Trophoblast cell (in vitro differentiated cells and primary cell): ENCODE measurements around the gene SKP2.

Source experiments
- DNase-seq, 2 donors: peaks; one replicate each; pipeline ENCODE4 v3.0.0-alpha.2; 2016
- H2AFZ ChIP-seq: 2 replicates; pipeline ENCODE4 v1.6.1; 2013; ENCODE audit warnings: low read length, moderate library complexity, mild to moderate bottlenecking; ENCODE audit not compliant: insufficient read depth, poor library complexity
- H2AK5ac ChIP-seq: 2 replicates; pipeline ENCODE4 v1.6.1; 2013; ENCODE audit warnings: mild to moderate bottlenecking, low read length
- H2BK120ac ChIP-seq: 2 replicates; pipeline ENCODE4 v1.6.1; 2013; ENCODE audit warnings: low read length, mild to moderate bottlenecking, moderate library complexity; ENCODE audit not compliant: insufficient read depth, poor library complexity
- H2BK12ac ChIP-seq: 2 replicates; pipeline ENCODE4 v1.6.1; 2013; ENCODE audit warnings: mild to moderate bottlenecking, low read length, moderate library complexity
- H2BK5ac ChIP-seq: 2 replicates; pipeline ENCODE4 v1.6.1; 2013; ENCODE audit warnings: low read length, low read depth, moderate library complexity, mild to moderate bottlenecking; ENCODE audit not compliant: poor library complexity
- H3K14ac ChIP-seq: 2 replicates; pipeline ENCODE4 v1.6.1; 2013; ENCODE audit warnings: mild to moderate bottlenecking, low read length
- H3K18ac ChIP-seq: 2 replicates; pipeline ENCODE4 v1.6.1; 2013; ENCODE audit warnings: mild to moderate bottlenecking, low read length
- H3K23ac ChIP-seq: 2 replicates; pipeline ENCODE4 v1.6.1; 2013; ENCODE audit warnings: low read length
- H3K27ac ChIP-seq: 2 replicates; pipeline ENCODE4 v1.5.1; 2013; ENCODE audit warnings: low read depth, mild to moderate bottlenecking, inconsistent platforms, low read length, moderate library complexity
- H3K27me3 ChIP-seq: 2 replicates; pipeline ENCODE4 v1.6.1; 2013; ENCODE audit warnings: inconsistent platforms, mild to moderate bottlenecking, low read length, moderate library complexity; ENCODE audit not compliant: insufficient read depth
- H3K36me3 ChIP-seq, 2 experiments: 1 replicate in 1 of 2; 2 replicates in 1 of 2; pipeline ENCODE4 v1.6.1; 2013; ENCODE audit warnings: low read length in 2 of 2, mild to moderate bottlenecking in 2 of 2, moderate library complexity in 1 of 2; ENCODE audit not compliant: insufficient read depth in 2 of 2, control insufficient read depth in 1 of 2
- H3K4ac ChIP-seq: 2 replicates; pipeline ENCODE4 v1.6.1; 2013; ENCODE audit warnings: low read depth, mild to moderate bottlenecking, low read length, moderate library complexity
- H3K4me1 ChIP-seq, 2 experiments: 1 replicate in 1 of 2; 2 replicates in 1 of 2; pipeline ENCODE4 v1.6.1; 2013; ENCODE audit warnings: low read length in 2 of 2, mild to moderate bottlenecking in 2 of 2, moderate library complexity in 1 of 2; ENCODE audit not compliant: insufficient read depth in 2 of 2, control insufficient read depth in 1 of 2
- H3K4me2 ChIP-seq: 2 replicates; pipeline ENCODE4 v1.6.1; 2013; ENCODE audit warnings: inconsistent platforms, mild to moderate bottlenecking, low read length, moderate library complexity
- H3K4me3 ChIP-seq: 2 replicates; pipeline ENCODE4 v1.5.1; 2013; ENCODE audit warnings: mild to moderate bottlenecking, low read depth, low read length, inconsistent platforms
- H3K79me1 ChIP-seq: one replicate; pipeline ENCODE4 v1.6.1; 2013; ENCODE audit warnings: low read length
- H3K79me2 ChIP-seq: 2 replicates; pipeline ENCODE4 v1.6.1; 2013; ENCODE audit warnings: low read length, mild to moderate bottlenecking; ENCODE audit not compliant: control insufficient read depth, insufficient read depth, poor library complexity
- H3K9ac ChIP-seq: 2 replicates; pipeline ENCODE4 v1.6.1; 2013; ENCODE audit warnings: mild to moderate bottlenecking, low read length
- H3K9me3 ChIP-seq: 2 replicates; pipeline ENCODE4 v1.6.1; 2013; ENCODE audit warnings: low read depth, mild to moderate bottlenecking, control low read depth, inconsistent platforms, low read length; ENCODE audit not compliant: insufficient read depth
- H4K12ac ChIP-seq: 2 replicates; pipeline ENCODE4 v1.6.1; 2013; ENCODE audit warnings: low read depth, mild to moderate bottlenecking, low read length, moderate library complexity
- H4K8ac ChIP-seq: 2 replicates; pipeline ENCODE4 v1.6.1; 2013; ENCODE audit warnings: low read depth, mild to moderate bottlenecking, low read length, moderate library complexity
- H4K91ac ChIP-seq: one replicate; pipeline ENCODE4 v1.6.1; 2013; ENCODE audit warnings: low read depth, mild to moderate bottlenecking, low read length, moderate library complexity
- WGBS: extraction: QIAGEN DNeasy Blood & Tissue Kit; methylation state at CpG from one replicate; pipeline ENCODE4 v1.1.7; 2013; ENCODE audit warnings: missing lambda C conversion rate; ENCODE audit not compliant: insufficient read length, insufficient coverage; ENCODE audit errors: extremely low coverage; 5-methylcytosine and 5-hydroxymethylcytosine counted together

SKP2 gene

DNA sequence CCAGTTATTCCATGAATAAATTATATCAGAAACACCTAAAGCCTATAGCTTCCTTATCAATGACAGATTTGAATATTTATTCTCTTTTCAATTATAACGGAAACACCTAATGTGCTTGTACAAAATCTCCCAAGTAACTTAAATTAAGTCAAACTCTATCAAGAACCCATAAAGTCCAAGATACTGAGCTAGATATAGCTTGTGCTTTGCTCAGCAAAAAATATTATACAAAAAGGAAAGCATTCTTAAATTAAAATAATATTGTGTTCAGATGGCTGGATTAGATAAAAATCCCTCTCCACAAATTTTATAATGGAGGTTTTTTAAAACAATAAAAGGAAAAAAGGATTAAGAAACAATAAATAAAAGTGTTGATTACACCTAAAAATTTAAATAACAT is 66.1 kb downstream of the SKP2 start:
- Histone ChIP-seq H4K12ac (no peak overlapping the region), H4K91ac (no peak overlapping the region), H3K4me1 (no peaks in the 10 kb centered on the region), H3K27ac (no peak overlapping the region), H3K4me2 (no peak overlapping the region), H3K4ac (no peak overlapping the region), H3K14ac (no peak overlapping the region), H3K79me2 (no peaks in the 10 kb centered on the region), H3K9ac (no peak overlapping the region), H2BK5ac (no peak overlapping the region), H4K8ac (no peak overlapping the region), H2BK120ac (no peak overlapping the region), H3K4me3 (no peak overlapping the region), H3K27me3 (no peaks in the 10 kb centered on the region), H3K36me3 (peaks cover 0 to 3% of the 10 kb centered on the region in 2 experiments), H2AFZ (no peak overlapping the region), H2AK5ac (no peak overlapping the region), H3K18ac (no peak overlapping the region), H3K9me3 (no peaks in the 10 kb centered on the region), H3K23ac (no peak overlapping the region), H3K79me1 (no peaks in the 10 kb centered on the region), H2BK12ac (no peak overlapping the region)
- no peak for DNase-seq
- no CpG with 5 or more reads among the region's 1 CpG for WGBS

DNA sequence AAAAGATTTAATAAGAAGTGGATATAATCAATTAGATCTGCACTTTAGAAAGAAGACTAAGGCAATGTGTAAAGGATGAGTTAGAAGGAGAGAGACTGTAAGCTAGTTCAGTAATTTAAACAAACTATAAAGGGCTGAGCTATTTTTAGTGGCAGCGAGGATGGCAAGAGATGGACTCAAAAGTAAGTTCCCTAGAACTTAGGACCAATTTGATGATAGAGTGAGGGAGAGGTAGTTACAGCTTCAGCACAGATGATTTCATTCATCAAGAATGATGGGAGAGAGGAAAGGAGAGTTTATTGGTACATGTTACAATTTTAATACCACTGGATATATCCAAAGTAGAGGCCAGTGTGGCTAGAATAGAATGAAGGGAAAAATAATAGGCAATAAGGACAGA is 70.7 kb downstream of the SKP2 start:
- Histone ChIP-seq H3K18ac (no peak overlapping the region), H3K27me3 (no peaks in the 10 kb centered on the region), H2AFZ (no peak overlapping the region), H3K4me2 (no peak overlapping the region), H3K4me3 (no peak overlapping the region), H2BK120ac (no peak overlapping the region), H3K4me1 (no peaks in the 10 kb centered on the region), H3K14ac (no peak overlapping the region), H2AK5ac (no peak overlapping the region), H3K23ac (no peak overlapping the region), H3K79me1 (no peaks in the 10 kb centered on the region), H2BK5ac (no peak overlapping the region), H3K9ac (no peak overlapping the region), H3K36me3 (peaks cover 0 to 3% of the 10 kb centered on the region in 2 experiments), H3K27ac (no peak overlapping the region), H3K79me2 (no peaks in the 10 kb centered on the region), H3K9me3 (no peaks in the 10 kb centered on the region), H2BK12ac (no peak overlapping the region), H4K91ac (no peak overlapping the region), H4K12ac (no peak overlapping the region), H4K8ac (no peak overlapping the region), H3K4ac (no peak overlapping the region)
- DNase-seq = no peak
- no CpG with 5 or more reads among the region's 1 CpG for WGBS

DNA sequence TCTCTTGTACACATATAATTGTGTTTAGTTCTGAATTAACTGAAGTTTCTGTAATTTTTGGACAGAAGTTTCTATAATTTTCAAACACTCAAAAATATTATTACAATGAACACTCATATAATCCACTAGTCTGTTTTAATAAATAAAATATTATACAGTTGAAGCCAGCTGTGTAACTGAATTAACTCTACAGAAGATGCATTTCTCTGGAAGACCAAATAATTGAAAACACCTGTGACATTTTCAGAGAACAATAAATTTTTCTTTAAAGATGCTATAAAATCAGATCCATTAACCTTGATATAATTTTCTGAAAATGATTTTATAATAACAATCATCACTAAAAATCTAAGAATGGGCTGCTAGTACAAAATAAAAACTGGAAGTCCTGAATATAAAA is 75.1 kb downstream of the SKP2 start:
- Histone ChIP-seq H2BK12ac (no peak overlapping the region), H2BK5ac (no peak overlapping the region), H3K4me1 (peaks cover 2 to 4% of the 10 kb centered on the region in 2 experiments), H4K12ac (no peak overlapping the region), H3K9ac (no peak overlapping the region), H2AK5ac (no peak overlapping the region), H3K4me3 (no peak overlapping the region), H3K79me2 (no peaks in the 10 kb centered on the region), H4K8ac (no peak overlapping the region), H2BK120ac (no peak overlapping the region), H3K79me1 (no peaks in the 10 kb centered on the region), H2AFZ (no peak overlapping the region), H3K27ac (no peak overlapping the region), H4K91ac (no peak overlapping the region), H3K18ac (no peak overlapping the region), H3K36me3 (no peaks in the 10 kb centered on the region), H3K27me3 (no peaks in the 10 kb centered on the region), H3K23ac (no peak overlapping the region), H3K4ac (no peak overlapping the region), H3K4me2 (no peak overlapping the region), H3K14ac (no peak overlapping the region), H3K9me3 (no peaks in the 10 kb centered on the region)
- no peak for DNase-seq

DNA sequence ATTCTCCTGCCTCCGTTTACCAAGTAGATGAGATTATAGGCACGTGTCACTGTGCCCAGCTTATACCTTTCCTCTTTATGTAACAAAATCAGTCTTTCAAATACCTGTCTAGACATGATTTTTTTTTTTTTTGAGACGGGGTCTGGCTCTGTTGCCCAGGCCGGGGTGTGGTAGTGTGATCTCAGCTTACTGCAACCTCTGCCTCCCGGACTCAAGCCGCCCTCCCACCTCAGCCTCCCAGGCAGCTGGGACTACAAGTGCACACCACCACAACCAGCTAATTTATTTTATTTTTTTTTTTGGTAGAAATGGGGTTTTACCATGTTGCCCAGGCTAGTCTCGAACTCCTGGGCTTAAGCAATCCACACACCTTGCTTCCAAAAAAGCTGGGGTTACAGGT is 76.6 kb downstream of the SKP2 start:
- no peak overlapping the region for H3K18ac ChIP-seq
- H4K91ac ChIP-seq = no peak overlapping the region
- no peaks in the 10 kb centered on the region for H3K9me3 ChIP-seq
- no peaks in the 10 kb centered on the region for H3K79me1 ChIP-seq
- no peaks in the 10 kb centered on the region for H3K79me2 ChIP-seq
- no peak overlapping the region for H2BK120ac ChIP-seq
- H3K23ac ChIP-seq = no peak overlapping the region
- no peak for DNase-seq
- H3K27me3 ChIP-seq = no peaks in the 10 kb centered on the region
- no peak overlapping the region for H2AFZ ChIP-seq
- H2BK5ac ChIP-seq = no peak overlapping the region
- peaks cover 2 to 4% of the 10 kb centered on the region in 2 experiments for H3K4me1 ChIP-seq
- no CpG with 5 or more reads among the region's 7 CpGs for WGBS
- H3K27ac ChIP-seq = no peak overlapping the region
- H4K12ac ChIP-seq = no peak overlapping the region
- no peak overlapping the region for H3K14ac ChIP-seq
- H4K8ac ChIP-seq = no peak overlapping the region
- H3K4ac ChIP-seq = no peak overlapping the region
- no peak overlapping the region for H2AK5ac ChIP-seq
- no peak overlapping the region for H2BK12ac ChIP-seq
- no peak overlapping the region for H3K4me2 ChIP-seq
- no peak overlapping the region for H3K4me3 ChIP-seq
- no peak overlapping the region for H3K9ac ChIP-seq
- H3K36me3 ChIP-seq = no peaks in the 10 kb centered on the region
